B cell (primary cell): Measurements from ENCODE around the gene SMAD7.

Source experiments
- EZH2 ChIP-seq: IDR thresholded peaks from 2 replicates; pipeline ENCODE4 v1.6.1; 2012; ENCODE audit warnings: borderline replicate concordance, low read depth, mild to moderate bottlenecking, moderate library complexity, low read length; ENCODE audit not compliant: insufficient read depth, poor library complexity, severe bottlenecking
- TF ChIP-seq, protein P1 (sequence below): fragments of 200-600 bp; IDR thresholded peaks from one replicate; pipeline ENCODE4 v1.8.0; 2022; ENCODE audit warnings: antibody characterized with exemption, mild to moderate bottlenecking

DNA sequence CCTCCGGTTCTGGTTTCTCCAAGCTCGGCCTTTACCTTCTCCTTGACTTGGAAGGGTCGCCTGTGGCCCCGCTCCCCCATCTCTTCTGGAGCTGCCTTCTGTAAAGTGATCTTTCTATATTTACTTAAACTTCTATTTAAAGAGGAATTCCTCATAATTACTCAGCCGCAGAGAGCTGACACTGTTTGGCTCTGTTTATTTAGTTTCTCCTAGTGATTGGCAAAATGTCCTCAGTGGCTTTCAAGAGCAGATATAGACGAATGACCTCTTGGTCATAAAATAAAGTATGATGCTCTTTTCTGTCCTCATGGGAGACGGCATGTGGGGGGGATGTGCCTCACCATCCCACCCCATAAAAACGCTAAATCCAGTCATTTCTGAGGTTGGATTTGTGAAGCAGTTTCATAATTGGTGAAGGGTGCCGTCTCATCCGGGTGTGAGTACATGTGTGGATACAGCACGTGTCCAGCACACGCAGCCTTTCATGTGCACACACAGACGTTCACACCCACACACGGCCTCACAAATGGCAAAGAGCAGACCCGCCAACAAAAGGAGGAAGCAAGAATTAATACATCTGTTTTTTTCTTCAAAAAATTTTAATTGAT lies 43.4 kb upstream of the SMAD7 start:
- TF ChIP-seq, protein P1, sequence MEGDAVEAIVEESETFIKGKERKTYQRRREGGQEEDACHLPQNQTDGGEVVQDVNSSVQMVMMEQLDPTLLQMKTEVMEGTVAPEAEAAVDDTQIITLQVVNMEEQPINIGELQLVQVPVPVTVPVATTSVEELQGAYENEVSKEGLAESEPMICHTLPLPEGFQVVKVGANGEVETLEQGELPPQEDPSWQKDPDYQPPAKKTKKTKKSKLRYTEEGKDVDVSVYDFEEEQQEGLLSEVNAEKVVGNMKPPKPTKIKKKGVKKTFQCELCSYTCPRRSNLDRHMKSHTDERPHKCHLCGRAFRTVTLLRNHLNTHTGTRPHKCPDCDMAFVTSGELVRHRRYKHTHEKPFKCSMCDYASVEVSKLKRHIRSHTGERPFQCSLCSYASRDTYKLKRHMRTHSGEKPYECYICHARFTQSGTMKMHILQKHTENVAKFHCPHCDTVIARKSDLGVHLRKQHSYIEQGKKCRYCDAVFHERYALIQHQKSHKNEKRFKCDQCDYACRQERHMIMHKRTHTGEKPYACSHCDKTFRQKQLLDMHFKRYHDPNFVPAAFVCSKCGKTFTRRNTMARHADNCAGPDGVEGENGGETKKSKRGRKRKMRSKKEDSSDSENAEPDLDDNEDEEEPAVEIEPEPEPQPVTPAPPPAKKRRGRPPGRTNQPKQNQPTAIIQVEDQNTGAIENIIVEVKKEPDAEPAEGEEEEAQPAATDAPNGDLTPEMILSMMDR, result no peak
- TF ChIP-seq EZH2, result no peak
